Measurements from ENCODE around the gene NUP188. TPM values are rescaled to one million over a fixed set of nuclear protein-coding genes. Genes with fewer than 3 reads are reported as not detected.
"Not testable (repeated sequence)": the region's sequence is repeated elsewhere in the genome, so short reads cannot be mapped to it uniquely, and the experiment has no call there.

NUP188 gene
- total and polyA plus RNA-seq, 8 donors = 10.8 to 20.8 (median 13.5) TPM

- DNase-seq (peak in 1 of 6 donors; percentile 8), FAIRE-seq (no peak), ATAC-seq (no peak)
- no peaks in the 10 kb centered on the region for H3K27me3 ChIP-seq
- H3K9me3 ChIP-seq = no peaks in the 10 kb centered on the region
- no peaks in the 10 kb centered on the region for H3K36me3 ChIP-seq
- no peak for TF ChIP-seq CTCF (IDR thresholded peaks at IDR 0.05)
- no peak overlapping the region for H3K27ac ChIP-seq
- peaks cover 0 to 4% (median 0%) of the 10 kb centered on the region in 3 donors for H3K4me1 ChIP-seq
- 72 to 86% methylated on average over 12 of the region's 12 CpGs for WGBS, 2 donors
- no peak overlapping the region for H3K4me3 ChIP-seq
- intact Hi-C loops (cut with DNase I) = no loop called here
Observed at GRCh38 chr9:129032541-129033159, 85.2 kb downstream of the NUP188 start.

- 84 to 86% methylated on average over 8 of the region's 8 CpGs for WGBS, 2 donors
- intact Hi-C loops (cut with DNase I) = no loop called here
- no peak for ATAC-seq
- no peaks in the 10 kb centered on the region for H3K27me3 ChIP-seq
- FAIRE-seq = no peak
- H3K9me3 ChIP-seq = no peaks in the 10 kb centered on the region
- H3K4me1 ChIP-seq = peaks cover 0 to 6% (median 0%) of the 10 kb centered on the region in 3 donors
- no peak for TF ChIP-seq CTCF (IDR thresholded peaks at IDR 0.05)
- H3K36me3 ChIP-seq = no peaks in the 10 kb centered on the region
- H3K4me3 ChIP-seq = no peak overlapping the region
- no peak for DNase-seq
- H3K27ac ChIP-seq = no peak overlapping the region
Observed at GRCh38 chr9:129033216-129033615, 85.7 kb downstream of the NUP188 start.

- H3K27ac ChIP-seq = peak overlapping the region; percentile 48 to 78 (median 64)
- H3K36me3 ChIP-seq; FAIRE-seq; intact Hi-C loops (cut with DNase I); H3K4me1 ChIP-seq; H3K9me3 ChIP-seq; H3K27me3 ChIP-seq: not testable (repeated sequence)
- H3K4me3 ChIP-seq = peak overlapping the region; percentile 11 to 84 (median 46)
- DNase-seq (peak in 1 of 6 donors; percentile 61), ATAC-seq (peak; percentile 23 to 36 (median 28))
- 29 to 33% methylated on average over 13 of the region's 13 CpGs for WGBS, 2 donors
Observed at GRCh38 chr9:129035838-129036237, 88.3 kb downstream of the NUP188 start.

GRCh38 chr9:129036241-129036922, 88.9 kb downstream of the NUP188 start, which contains the start of gene MIGA2:
Gene MIGA2 (plus strand): TSS chr9:129036626. CDS start chr9:129040595, 3,969 bp downstream.
- peak within 1 kb of the TSS; percentile 77 to 95 (median 82) for H3K4me3 ChIP-seq
- H3K4me1 ChIP-seq = peaks cover 0 to 6% (median 0%) of the 10 kb centered on the region in 3 donors
- ATAC-seq = peak; percentile 96 to 98 (median 98)
- 1% methylated on average over 47 to 49 of the region's 49 CpGs for WGBS, 2 donors
- no peak for TF ChIP-seq CTCF (IDR thresholded peaks at IDR 0.05)
- no peaks in the 10 kb centered on the region for H3K36me3 ChIP-seq
- intact Hi-C loops (cut with DNase I) = no loop called here
- no peaks in the 10 kb centered on the region for H3K27me3 ChIP-seq
- FAIRE-seq = peak; percentile 81
- H3K27ac ChIP-seq = peak within 1 kb of the TSS; percentile 48 to 78 (median 64)
- H3K9me3 ChIP-seq = no peaks in the 10 kb centered on the region
- DNase-seq = peak; percentile 92 to 99 (median 98)

GRCh38 chr9:129036923-129037766, 89.6 kb downstream of the NUP188 start:
- Histone ChIP-seq H3K4me1 (peaks cover 0 to 6% (median 0%) of the 10 kb centered on the region in 3 donors), H3K4me3 (peak overlapping the region; percentile 77 to 95 (median 82)), H3K27ac (peak overlapping the region; percentile 38 to 52 (median 45)), H3K9me3 (no peaks in the 10 kb centered on the region), H3K36me3 (no peaks in the 10 kb centered on the region), H3K27me3 (no peaks in the 10 kb centered on the region)
- WGBS, 2 donors = 7 to 8% methylated on average over 32 of the region's 32 CpGs
- TF ChIP-seq CTCF (IDR thresholded peaks at IDR 0.05) = no peak
- no peak for ATAC-seq
- no peak for FAIRE-seq
- intact Hi-C loops (cut with DNase I) = no loop called here
- peak in 1 of 6 donors; percentile 59 for DNase-seq
